ENCODE data around the gene ARID4B.
"Not testable (repeated sequence)": the region's sequence is repeated elsewhere in the genome, so short reads cannot be mapped to it uniquely, and the experiment has no call there.

The ARID4B gene

GRCh38 chr1:235159284-235159683 lies 168.7 kb downstream of the ARID4B start:
- not testable (repeated sequence) for DNase-seq

- DNase-seq: no peak
Measured at GRCh38 chr1:235158680-235159079, 169.3 kb downstream of the ARID4B start.

GRCh38 chr1:235157150-235157549 lies 170.8 kb downstream of the ARID4B start:
- DNase-seq: no peak

- no peak for DNase-seq
Measured at GRCh38 chr1:235156740-235157139, 171.2 kb downstream of the ARID4B start.

GRCh38 chr1:235156265-235156664 lies 171.7 kb downstream of the ARID4B start:
- DNase-seq: no peak

GRCh38 chr1:235152235-235152634 lies 175.7 kb downstream of the ARID4B start:
- no peak for DNase-seq

GRCh38 chr1:235151033-235151432 lies 176.9 kb downstream of the ARID4B start:
- DNase-seq: no peak

- no peak for DNase-seq
Measured at GRCh38 chr1:235149824-235150223, 178.2 kb downstream of the ARID4B start.

- DNase-seq: no peak
Measured at GRCh38 chr1:235147269-235147668, 180.7 kb downstream of the ARID4B start.

GRCh38 chr1:235145639-235146038 lies 182.3 kb downstream of the ARID4B start:
- DNase-seq: no peak

GRCh38 chr1:235142991-235143390 lies 185.0 kb downstream of the ARID4B start:
- no peak for DNase-seq

- no peak for DNase-seq
Measured at GRCh38 chr1:235139315-235139714, 188.7 kb downstream of the ARID4B start.

GRCh38 chr1:235138821-235139220 lies 189.2 kb downstream of the ARID4B start:
- DNase-seq: no peak

GRCh38 chr1:235136111-235136510 lies 191.9 kb downstream of the ARID4B start:
- DNase-seq: no peak

- no peak for DNase-seq
Measured at GRCh38 chr1:235134171-235134570, 193.8 kb downstream of the ARID4B start.

- no peak for DNase-seq
Measured at GRCh38 chr1:235133086-235133485, 194.9 kb downstream of the ARID4B start.

- DNase-seq: no peak
Measured at GRCh38 chr1:235131961-235132360, 196.0 kb downstream of the ARID4B start.

- DNase-seq: no peak
Measured at GRCh38 chr1:235130766-235131270, 197.2 kb downstream of the ARID4B start.

- no peak for DNase-seq
Measured at GRCh38 chr1:235129774-235130570, 198.0 kb downstream of the ARID4B start.

- peak; percentile 73 to 80 for DNase-seq
Measured at GRCh38 chr1:235128456-235129328, 199.3 kb downstream of the ARID4B start, which contains the start of gene TOMM20. Gene TOMM20, minus strand, starts transcription at chr1:235128837. Its CDS starts 122 bp downstream, at chr1:235128715.

- DNase-seq: no peak
Measured at GRCh38 chr1:235127732-235128455, 200.1 kb downstream of the ARID4B start.

- DNase-seq: no peak
Measured at GRCh38 chr1:235127203-235127602, 200.8 kb downstream of the ARID4B start.

GRCh38 chr1:235124665-235125064 lies 203.3 kb downstream of the ARID4B start:
- DNase-seq: no peak
